Right lobe of liver (tissue), 6 donors: ENCODE results near the gene MKLN1. TPM values are rescaled to one million over a fixed set of nuclear protein-coding genes. Genes with fewer than 3 reads are reported as not detected.

ENCODE experiments used
- ATAC-seq, 4 donors: fragments of 200-7000 bp; cut with Tn5 transposase; one replicate each; pipeline ENCODE4 v1.9.1; 2020; ENCODE audit warnings: mild to moderate bottlenecking in 4 of 4, moderate library complexity in 4 of 4
- DNase-seq, 3 donors: peaks; one replicate each; pipeline ENCODE4 v3.0.0-alpha.2; 2020
- H3K27ac ChIP-seq, 3 donors: fragments of 200-600 bp; one replicate each; pipeline ENCODE4 v1.8.0; 2022
- H3K27me3 ChIP-seq, 2 donors: fragments of 200-600 bp; one replicate each; pipeline ENCODE4 v1.8.0; 2022
- H3K36me3 ChIP-seq, 4 donors: fragments of 200-600 bp; sonication (generic) in 1 of 4; one replicate each; pipeline versions ENCODE4 v1.5.1 to v1.8.0; 2017 to 2022; ENCODE audit warnings: control low read depth in 1 of 4
- H3K4me1 ChIP-seq, 4 donors: fragments of 200-600 bp; sonication (generic) in 1 of 4; one replicate each; pipeline versions ENCODE4 v1.5.1 to v1.8.0; 2017 to 2022; ENCODE audit warnings: control low read depth in 1 of 4
- H3K4me3 ChIP-seq, 3 donors: fragments of 200-600 bp; one replicate each; pipeline ENCODE4 v1.8.0; 2022
- H3K9me3 ChIP-seq, 4 donors: fragments of 200-600 bp; sonication (generic) in 1 of 4; one replicate each; pipeline versions ENCODE4 v1.5.1 to v1.8.0; 2017 to 2022; ENCODE audit warnings: control low read depth in 1 of 4
- CTCF ChIP-seq, 4 donors: fragments of 200-600 bp in 3 of 4; fragments of 450-650 bp in 1 of 4; IDR thresholded peaks; one replicate each; pipeline versions ENCODE4 v1.5.1 to v1.8.0; 2016 to 2022; ENCODE audit warnings: antibody characterized with exemption in 4 of 4, mild to moderate bottlenecking in 2 of 4
- POLR2A ChIP-seq: fragments of 450-650 bp; IDR thresholded peaks from one replicate; pipeline ENCODE4 v1.6.1; 2017; ENCODE audit warnings: antibody characterized with exemption, mild to moderate bottlenecking
- WGBS: methylation state at CpG from one replicate; pipeline ENCODE4 v1.1.6; 2018; ENCODE audit warnings: low coverage, low lambda C conversion rate; ENCODE audit not compliant: insufficient coverage; ENCODE audit errors: missing lambda C conversion rate; 5-methylcytosine and 5-hydroxymethylcytosine counted together
- intact Hi-C, 2 donors: fragments of 100-400 bp; cut with DNase I; formaldehyde crosslinking; loops; one replicate each; pipeline versions ENCODE4 v1.11.2 to v1.14.1; 2022
- total RNA-seq, 6 experiments: library from RNA; depleted of rRNA in 2 of 6; stranded (reverse); fragments of >200 nt in 2 of 6; fragmentation: NEBNext Ultra II Directional in 3 of 6; extraction: Animal tissue kit (Norgen Biotek cat#: 25700) in 3 of 6; gene quantifications; one replicate each; pipeline versions ENCODE4 v1.1.0 to v1.2.4, GENCODE V29; 2016 to 2023
- donor health status: DM: no; HTN: yes; CAD: no.
- donor health status: DM: no; HTN: no; CAD: no.
- donor health status: DM: no; HTN: no; CAD: no.
- donor health status: DM: no; HTN: yes; CAD: no.
- donor health status: DM: no; HTN: yes; CAD: no.

Gene MKLN1
- total RNA-seq, 6 experiments from 2014 or later = 24.0 to 39.6 (median 35.1) TPM

- Histone ChIP-seq H3K27ac (no peak overlapping the region), H3K27me3 (no peaks in the 10 kb centered on the region), H3K9me3 (no peaks in the 10 kb centered on the region), H3K36me3 (peaks cover 0 to 3% (median 0%) of the 10 kb centered on the region in 4 donors), H3K4me1 (peaks cover 0 to 9% (median 2%) of the 10 kb centered on the region in 4 donors), H3K4me3 (no peak overlapping the region)
- DNase-seq (no peak), ATAC-seq (no peak)
- WGBS = 100% methylated on average over 1 of the region's 1 CpG
- intact Hi-C loops = no loop called here
- TF ChIP-seq POLR2A (no peak), CTCF (IDR thresholded peaks at IDR 0.05) (no peak)
Measured at GRCh38 chr7:131388126-131388525, 60.5 kb downstream of the MKLN1 start.

GRCh38 chr7:131390275-131390674 is 62.6 kb downstream of the MKLN1 start:
- Histone ChIP-seq H3K4me1 (peaks cover 0 to 18% (median 2%) of the 10 kb centered on the region in 4 donors), H3K9me3 (no peaks in the 10 kb centered on the region), H3K27me3 (no peaks in the 10 kb centered on the region), H3K27ac (no peak overlapping the region), H3K4me3 (no peak overlapping the region), H3K36me3 (peaks cover 0 to 3% (median 0%) of the 10 kb centered on the region in 4 donors)
- intact Hi-C loops = no loop called here
- no peak for DNase-seq
- 72% methylated on average over 1 of the region's 1 CpG for WGBS
- no peak for ATAC-seq
- TF ChIP-seq POLR2A (no peak), CTCF (IDR thresholded peaks at IDR 0.05) (no peak)

- TF ChIP-seq CTCF (IDR thresholded peaks at IDR 0.05) (no peak), POLR2A (no peak)
- no peak for ATAC-seq
- H3K4me1 ChIP-seq = peaks cover 0 to 18% (median 2%) of the 10 kb centered on the region in 4 donors
- H3K27me3 ChIP-seq = no peaks in the 10 kb centered on the region
- 83% methylated on average over 2 of the region's 2 CpGs for WGBS
- no peak overlapping the region for H3K27ac ChIP-seq
- H3K36me3 ChIP-seq = peaks cover 0 to 3% (median 0%) of the 10 kb centered on the region in 4 donors
- no peak overlapping the region for H3K4me3 ChIP-seq
- DNase-seq = no peak
- intact Hi-C loops = no loop called here
- H3K9me3 ChIP-seq = no peaks in the 10 kb centered on the region
Measured at GRCh38 chr7:131391145-131391544, 63.5 kb downstream of the MKLN1 start.

GRCh38 chr7:131400681-131401176 is 73.1 kb downstream of the MKLN1 start:
- peak; percentile 94 to 96 (median 95) for ATAC-seq
- Histone ChIP-seq H3K36me3 (no peaks in the 10 kb centered on the region), H3K4me1 (peaks cover 0 to 27% (median 3%) of the 10 kb centered on the region in 4 donors), H3K4me3 (no peak overlapping the region), H3K27ac (peak overlapping the region in 2 of 3 donors; percentile 80), H3K27me3 (no peaks in the 10 kb centered on the region), H3K9me3 (no peaks in the 10 kb centered on the region)
- intact Hi-C loops = no loop called here
- no peak for TF ChIP-seq CTCF (IDR thresholded peaks at IDR 0.05)
- WGBS = 25% methylated on average over 1 of the region's 1 CpG
- DNase-seq = no peak

- H3K27me3 ChIP-seq = no peaks in the 10 kb centered on the region
- intact Hi-C loops = no loop called here
- peaks cover 0 to 27% (median 3%) of the 10 kb centered on the region in 4 donors for H3K4me1 ChIP-seq
- H3K4me3 ChIP-seq = no peak overlapping the region
- TF ChIP-seq CTCF (IDR thresholded peaks at IDR 0.05) (no peak), POLR2A (no peak)
- DNase-seq = no peak
- H3K36me3 ChIP-seq = no peaks in the 10 kb centered on the region
- peak in 2 of 4 donors; percentile 10 to 24 for ATAC-seq
- peak overlapping the region in 2 of 3 donors; percentile 80 for H3K27ac ChIP-seq
- no peaks in the 10 kb centered on the region for H3K9me3 ChIP-seq
Measured at GRCh38 chr7:131401194-131401593, 73.5 kb downstream of the MKLN1 start.
